Nephron (organoid): ENCODE measurements around the gene PLD1.

ENCODE experiments used
- H3K27ac Mint-ChIP-seq, 3 experiments: 2 replicates each; pipeline ENCODE4 v1.8.0; 2020; ENCODE audit warnings: mixed read lengths in 3 of 3, mild to moderate bottlenecking in 2 of 3, moderate library complexity in 1 of 3
- H3K27me3 Mint-ChIP-seq: 2 replicates; pipeline ENCODE4 v1.8.0; 2021; ENCODE audit warnings: low read depth, mild to moderate bottlenecking, moderate library complexity, mixed read lengths
- H3K36me3 Mint-ChIP-seq: 2 replicates; pipeline ENCODE4 v1.8.0; 2020; ENCODE audit warnings: low read depth, mixed read lengths
- H3K4me1 Mint-ChIP-seq: 2 replicates; pipeline ENCODE4 v1.8.0; 2020; ENCODE audit warnings: mixed read lengths
- H3K4me3 Mint-ChIP-seq, 3 experiments: 2 replicates each; pipeline ENCODE4 v1.8.0; 2020; ENCODE audit warnings: mild to moderate bottlenecking in 3 of 3, mixed read lengths in 3 of 3, moderate library complexity in 2 of 3
- H3K9me3 Mint-ChIP-seq: 2 replicates; pipeline ENCODE4 v1.8.0; 2020; ENCODE audit warnings: mixed read lengths
- TF ChIP-seq, protein P1 (sequence below), 3 experiments: fragments of 200-600 bp; sonication (generic); IDR thresholded peaks; one replicate each; pipeline ENCODE4 v1.5.0; 2021; ENCODE audit warnings: antibody characterized with exemption in 3 of 3; ENCODE audit not compliant: unreplicated experiment in 3 of 3

PLD1 gene

DNA sequence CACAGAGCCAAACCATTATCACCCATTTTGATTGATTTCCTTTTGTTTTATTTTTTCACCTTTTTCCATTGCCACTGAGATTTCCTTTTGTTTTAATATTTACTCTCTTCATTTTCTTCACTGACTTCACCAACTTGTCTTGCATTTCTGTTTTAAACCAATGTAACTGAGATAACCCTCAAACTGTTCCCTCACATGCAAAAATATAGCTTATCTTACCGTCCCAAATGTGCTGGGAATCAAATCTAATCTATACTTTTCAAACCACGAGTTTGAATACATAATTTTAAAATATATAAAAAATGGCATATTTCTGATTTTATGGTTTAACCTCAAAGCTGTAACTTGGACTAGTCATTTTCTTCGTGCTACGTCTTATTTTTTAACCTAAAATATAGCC is 143.8 kb downstream of the PLD1 start:
- Mint-ChIP-seq H3K27me3 (no peaks in the 10 kb centered on the region), H3K4me1 (no peaks in the 10 kb centered on the region), H3K27ac (no peak overlapping the region), H3K4me3 (no peak overlapping the region), H3K9me3 (no peaks in the 10 kb centered on the region), H3K36me3 (peaks cover 14% of the 10 kb centered on the region)
- TF ChIP-seq, protein P1, sequence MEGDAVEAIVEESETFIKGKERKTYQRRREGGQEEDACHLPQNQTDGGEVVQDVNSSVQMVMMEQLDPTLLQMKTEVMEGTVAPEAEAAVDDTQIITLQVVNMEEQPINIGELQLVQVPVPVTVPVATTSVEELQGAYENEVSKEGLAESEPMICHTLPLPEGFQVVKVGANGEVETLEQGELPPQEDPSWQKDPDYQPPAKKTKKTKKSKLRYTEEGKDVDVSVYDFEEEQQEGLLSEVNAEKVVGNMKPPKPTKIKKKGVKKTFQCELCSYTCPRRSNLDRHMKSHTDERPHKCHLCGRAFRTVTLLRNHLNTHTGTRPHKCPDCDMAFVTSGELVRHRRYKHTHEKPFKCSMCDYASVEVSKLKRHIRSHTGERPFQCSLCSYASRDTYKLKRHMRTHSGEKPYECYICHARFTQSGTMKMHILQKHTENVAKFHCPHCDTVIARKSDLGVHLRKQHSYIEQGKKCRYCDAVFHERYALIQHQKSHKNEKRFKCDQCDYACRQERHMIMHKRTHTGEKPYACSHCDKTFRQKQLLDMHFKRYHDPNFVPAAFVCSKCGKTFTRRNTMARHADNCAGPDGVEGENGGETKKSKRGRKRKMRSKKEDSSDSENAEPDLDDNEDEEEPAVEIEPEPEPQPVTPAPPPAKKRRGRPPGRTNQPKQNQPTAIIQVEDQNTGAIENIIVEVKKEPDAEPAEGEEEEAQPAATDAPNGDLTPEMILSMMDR (IDR thresholded peaks at IDR 0.05; ENCODE audit: unreplicated experiment in 3 of 3): no peak

DNA sequence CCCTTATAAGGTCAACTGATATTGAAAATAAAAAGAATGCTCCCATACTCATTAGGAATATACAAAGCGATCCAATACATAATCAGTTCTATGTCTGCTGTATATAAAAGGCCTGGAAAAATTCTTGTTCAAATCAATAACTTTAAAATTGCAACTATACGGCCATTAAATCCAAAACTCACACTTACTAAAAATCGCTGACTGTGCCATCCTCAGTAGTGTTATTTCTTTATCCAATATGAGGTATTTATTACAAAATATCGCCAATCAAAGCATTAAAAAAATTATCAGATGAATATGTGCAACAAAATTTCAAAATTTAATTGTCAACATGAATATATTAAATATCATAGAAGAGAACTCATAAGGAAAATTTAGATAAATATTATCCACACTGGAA is 146.5 kb downstream of the PLD1 start:
- no peak overlapping the region for H3K27ac Mint-ChIP-seq

DNA sequence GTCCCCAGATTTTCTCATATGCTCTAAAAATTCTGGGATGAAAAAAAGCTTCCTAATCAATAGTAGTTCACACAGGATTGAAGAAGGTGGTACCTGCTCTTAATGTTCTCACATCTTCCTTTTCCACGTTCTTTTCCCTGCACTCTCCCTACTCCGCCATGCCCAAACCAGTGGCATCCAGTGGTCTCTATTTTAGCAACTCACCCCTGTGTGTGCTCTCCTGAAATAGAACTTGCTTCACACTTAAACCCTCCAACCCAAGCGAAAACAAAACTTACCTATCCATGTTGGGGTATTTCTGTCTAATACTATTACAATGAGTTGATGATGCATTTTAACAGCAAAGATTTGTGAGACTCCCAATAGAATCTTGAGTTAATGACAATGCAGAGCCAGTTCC is 148.8 kb downstream of the PLD1 start:
- Mint-ChIP-seq H3K27me3 (no peaks in the 10 kb centered on the region), H3K36me3 (peaks cover 31% of the 10 kb centered on the region), H3K9me3 (peaks cover 3% of the 10 kb centered on the region), H3K4me1 (no peaks in the 10 kb centered on the region), H3K4me3 (no peak overlapping the region), H3K27ac (no peak overlapping the region)
- TF ChIP-seq, protein P1 (IDR thresholded peaks at IDR 0.05; ENCODE audit: unreplicated experiment in 3 of 3): no peak

More for the DNA sequence above, 146.5 kb downstream of the PLD1 start:
- H3K4me1 Mint-ChIP-seq: no peaks in the 10 kb centered on the region
- TF ChIP-seq, protein P1 (IDR thresholded peaks at IDR 0.05; ENCODE audit: unreplicated experiment in 3 of 3): no peak
- H3K27me3 Mint-ChIP-seq: no peaks in the 10 kb centered on the region
- peaks cover 21% of the 10 kb centered on the region for H3K36me3 Mint-ChIP-seq
- H3K4me3 Mint-ChIP-seq: no peak overlapping the region
- no peaks in the 10 kb centered on the region for H3K9me3 Mint-ChIP-seq

DNA sequence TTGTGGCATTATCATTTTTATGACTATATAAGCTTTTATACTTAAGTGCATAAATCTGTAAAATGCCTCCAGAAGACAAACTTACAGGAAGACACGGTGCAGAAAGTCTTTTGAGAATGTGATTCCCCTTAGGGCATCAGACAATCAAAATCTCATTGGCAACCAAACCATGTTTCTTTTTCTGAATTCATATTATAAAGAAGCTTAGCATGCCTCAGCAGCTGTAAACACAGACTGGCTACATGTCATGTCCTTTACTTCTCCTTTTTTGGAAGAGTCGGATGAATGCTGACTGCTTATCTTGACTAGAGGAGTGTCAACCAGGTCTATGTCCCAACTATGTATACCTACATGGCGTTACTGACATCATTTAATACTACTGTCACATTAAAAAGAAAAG is 150.1 kb downstream of the PLD1 start:
- Mint-ChIP-seq H3K27ac (no peak overlapping the region), H3K36me3 (peaks cover 27% of the 10 kb centered on the region), H3K27me3 (no peaks in the 10 kb centered on the region), H3K4me1 (peaks cover 4% of the 10 kb centered on the region), H3K4me3 (no peak overlapping the region), H3K9me3 (peaks cover 3% of the 10 kb centered on the region)
- TF ChIP-seq, protein P1 (IDR thresholded peaks at IDR 0.05; ENCODE audit: unreplicated experiment in 3 of 3): no peak

DNA sequence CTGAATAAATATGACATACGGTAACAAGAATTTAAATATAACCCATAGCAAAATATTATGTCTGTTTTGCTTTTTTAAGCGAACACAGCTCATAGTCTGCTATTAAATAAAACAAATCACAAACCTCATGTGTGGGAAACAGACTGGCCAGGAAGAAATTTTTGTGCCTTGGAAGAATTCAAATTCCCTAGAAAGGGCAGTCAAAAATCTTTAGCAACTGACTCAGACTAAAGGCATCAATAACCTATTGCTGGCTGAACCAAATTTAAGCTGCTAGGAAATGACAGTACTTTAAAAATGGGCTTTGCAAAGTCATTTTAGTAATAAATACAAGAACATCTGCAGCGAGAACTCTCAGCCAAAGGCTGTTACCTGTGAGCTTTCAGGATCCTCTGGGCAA is 151.4 kb downstream of the PLD1 start:
- peaks cover 3% of the 10 kb centered on the region for H3K9me3 Mint-ChIP-seq
- H3K27me3 Mint-ChIP-seq: no peaks in the 10 kb centered on the region
- peaks cover 22% of the 10 kb centered on the region for H3K36me3 Mint-ChIP-seq
- H3K4me1 Mint-ChIP-seq: peaks cover 14% of the 10 kb centered on the region
- no peak overlapping the region for H3K4me3 Mint-ChIP-seq
- TF ChIP-seq, protein P1 (IDR thresholded peaks at IDR 0.05; ENCODE audit: unreplicated experiment in 3 of 3): no peak
- no peak overlapping the region for H3K27ac Mint-ChIP-seq

DNA sequence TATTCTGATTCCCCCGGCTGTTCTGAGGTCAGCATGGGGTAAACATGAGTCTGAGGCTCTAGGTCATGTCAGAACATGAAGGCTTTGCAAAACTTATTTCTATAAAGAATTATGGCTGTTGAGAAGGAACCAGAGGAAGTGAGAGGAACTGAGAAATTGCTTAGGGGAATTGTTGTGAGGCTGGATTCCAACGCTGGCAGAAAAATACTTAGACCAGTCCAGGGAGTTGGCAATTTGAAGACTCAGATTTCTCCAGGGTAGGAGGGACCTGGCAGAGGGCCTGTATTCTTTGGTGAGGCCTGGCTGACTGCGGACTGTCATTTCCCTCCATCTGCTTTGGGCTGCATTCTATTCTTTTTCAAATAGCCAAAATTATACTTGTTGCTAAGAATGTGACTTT is 155.5 kb downstream of the PLD1 start:
- Mint-ChIP-seq H3K27ac (peak overlapping the region; percentile 53 to 82 (median 80)), H3K27me3 (no peaks in the 10 kb centered on the region), H3K4me1 (peaks cover 32% of the 10 kb centered on the region), H3K4me3 (no peak overlapping the region), H3K9me3 (peaks cover 3% of the 10 kb centered on the region), H3K36me3 (peaks cover 29% of the 10 kb centered on the region)
- TF ChIP-seq, protein P1 (IDR thresholded peaks at IDR 0.05; ENCODE audit: unreplicated experiment in 3 of 3): no peak
